ENCODE data around the gene CCDC191. TPM values are rescaled to one million over a fixed set of nuclear protein-coding genes. Genes with fewer than 3 reads are reported as not detected.
A peak's percentile ranks its signal among the peaks of the same experiment; 100 is the strongest.

The CCDC191 gene
- total RNA-seq, 2 experiments from 2014 or later = 4.2 to 5.0 TPM

GRCh38 chr3:114052216-114052615, 4.1 kb downstream of the CCDC191 start:
- peaks cover 5% of the 10 kb centered on the region for H3K79me2 ChIP-seq (ENCODE audit: insufficient read depth, low read depth, low read length)
- peaks cover 8% of the 10 kb centered on the region for H3K4me1 ChIP-seq (ENCODE audit: insufficient read depth, low read length, poor library complexity, severe bottlenecking)
- no peaks in the 10 kb centered on the region for H3K36me3 ChIP-seq (ENCODE audit: insufficient read depth, low read length)
- POLR2A ChIA-PET = interaction anchor here (0.6 kb wide), 1 partner anchor 49 kb away, joined by 3 read pairs; no protein-coding TSS in a partner anchor
- TF ChIP-seq EZH2phosphoT487 (IDR thresholded peaks at IDR 0.05; ENCODE audit: borderline replicate concordance, low read depth, low read length) (no peak), CTCF (conservative IDR thresholded peaks at IDR 0.05; ENCODE audit: low read length) (no peak)
- H3K9me2 ChIP-seq (ENCODE audit: insufficient read depth, low read length) = no peaks in the 10 kb centered on the region
- no peak overlapping the region for H2AFZ ChIP-seq (ENCODE audit: low read length)
- CTCF ChIA-PET (ENCODE audit: unreplicated experiment) = no interaction called here
- H3K4me3 ChIP-seq (ENCODE audit: low read depth, low read length, poor library complexity, severe bottlenecking) = no peak overlapping the region
- H3K27ac ChIP-seq (ENCODE audit: low read depth, low read length, poor library complexity, severe bottlenecking) = no peak overlapping the region
- BruUV-seq (replicated peaks) = no TSS peak
- H4K20me1 ChIP-seq (ENCODE audit: insufficient read depth, low read length) = no peaks in the 10 kb centered on the region; the same call in 1 of the 2 replicates
- no peak for DNase-seq (ENCODE audit: low spot score)
- H3K4me2 ChIP-seq (ENCODE audit: low read length) = no peak overlapping the region
- H3K9me3 ChIP-seq (ENCODE audit: low read length) = no peaks in the 10 kb centered on the region
- intact Hi-C loops (cut with micrococcal nuclease; ENCODE audit: unreplicated experiment) = loop anchor here (10.0 kb wide), 1 partner anchor 207 kb away; no protein-coding TSS in a partner anchor

GRCh38 chr3:114043205-114043604, 13.1 kb downstream of the CCDC191 start:
- CTCF ChIA-PET (ENCODE audit: unreplicated experiment) = no interaction called here
- H2AFZ ChIP-seq (ENCODE audit: low read length) = no peak overlapping the region
- no peak for TF ChIP-seq EZH2phosphoT487 (IDR thresholded peaks at IDR 0.05; ENCODE audit: borderline replicate concordance, low read depth, low read length)
- peak; percentile 48 for TF ChIP-seq CTCF (conservative IDR thresholded peaks at IDR 0.05; ENCODE audit: low read length)
- H3K9me3 ChIP-seq (ENCODE audit: low read length) = no peaks in the 10 kb centered on the region
- no peaks in the 10 kb centered on the region for H3K4me1 ChIP-seq (ENCODE audit: insufficient read depth, low read length, poor library complexity, severe bottlenecking)
- intact Hi-C loops (cut with micrococcal nuclease; ENCODE audit: unreplicated experiment) = no loop called here
- no peak overlapping the region for H3K27ac ChIP-seq (ENCODE audit: low read depth, low read length, poor library complexity, severe bottlenecking)
- H3K79me2 ChIP-seq (ENCODE audit: insufficient read depth, low read depth, low read length) = no peaks in the 10 kb centered on the region
- H3K4me2 ChIP-seq (ENCODE audit: low read length) = no peak overlapping the region
- peak; percentile 40 for DNase-seq (ENCODE audit: low spot score)
- no peaks in the 10 kb centered on the region for H3K9me2 ChIP-seq (ENCODE audit: insufficient read depth, low read length)
- H4K20me1 ChIP-seq (ENCODE audit: insufficient read depth, low read length) = no peaks in the 10 kb centered on the region
- H3K36me3 ChIP-seq (ENCODE audit: insufficient read depth, low read length) = no peaks in the 10 kb centered on the region
- POLR2A ChIA-PET = no interaction called here
- H3K4me3 ChIP-seq (ENCODE audit: low read depth, low read length, poor library complexity, severe bottlenecking) = no peak overlapping the region
- no TSS peak for BruUV-seq (replicated peaks)

- no TSS peak for BruUV-seq (replicated peaks)
- Histone ChIP-seq H4K20me1 (ENCODE audit: insufficient read depth, low read length) (no peaks in the 10 kb centered on the region), H3K4me3 (ENCODE audit: low read depth, low read length, poor library complexity, severe bottlenecking) (no peak overlapping the region), H3K36me3 (ENCODE audit: insufficient read depth, low read length) (no peaks in the 10 kb centered on the region), H3K4me1 (ENCODE audit: insufficient read depth, low read length, poor library complexity, severe bottlenecking) (no peaks in the 10 kb centered on the region), H3K27ac (ENCODE audit: low read depth, low read length, poor library complexity, severe bottlenecking) (no peak overlapping the region), H3K9me3 (ENCODE audit: low read length) (no peaks in the 10 kb centered on the region), H3K79me2 (ENCODE audit: insufficient read depth, low read depth, low read length) (no peaks in the 10 kb centered on the region), H3K4me2 (ENCODE audit: low read length) (no peak overlapping the region), H3K9me2 (ENCODE audit: insufficient read depth, low read length) (no peaks in the 10 kb centered on the region), H2AFZ (ENCODE audit: low read length) (no peak overlapping the region)
- ChIA-PET CTCF (ENCODE audit: unreplicated experiment) (no interaction called here), POLR2A (interaction anchor here (0.6 to 1.4 kb wide), 3 partner anchors 8 to 41 kb away, joined by 3 to 4 read pairs (median 3); no protein-coding TSS in a partner anchor)
- DNase-seq (ENCODE audit: low spot score) = no peak
- TF ChIP-seq CTCF (conservative IDR thresholded peaks at IDR 0.05; ENCODE audit: low read length) (no peak), EZH2phosphoT487 (IDR thresholded peaks at IDR 0.05; ENCODE audit: borderline replicate concordance, low read depth, low read length) (no peak)
- intact Hi-C loops (cut with micrococcal nuclease; ENCODE audit: unreplicated experiment) = no loop called here
Observed at GRCh38 chr3:114035896-114036295, 20.4 kb downstream of the CCDC191 start.

All from OCI-LY7 (cell line).